ENCODE measurements around the gene DNM1.
A peak's percentile ranks its signal among the peaks of the same experiment; 100 is the strongest.

The DNM1 gene

DNA sequence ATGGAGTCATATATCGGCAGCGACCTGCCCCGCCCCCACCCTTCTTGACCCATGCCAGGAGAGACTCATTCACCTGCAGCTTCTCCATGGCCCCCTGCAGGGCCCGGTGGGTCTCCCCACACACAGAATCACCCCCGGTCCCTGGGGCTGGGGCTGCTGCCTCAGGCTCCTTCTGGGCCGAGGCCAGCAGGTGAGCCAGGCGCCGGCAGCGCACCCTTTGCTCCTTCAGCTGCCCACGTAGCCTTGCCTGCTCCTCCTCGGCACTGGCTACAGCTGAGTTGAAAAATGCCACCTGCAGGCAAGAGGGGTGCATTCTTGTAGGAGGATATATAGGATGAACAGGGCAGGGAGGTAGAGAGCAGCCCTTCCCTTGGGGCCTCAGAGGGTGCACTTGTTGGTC lies 54.7 kb downstream of the DNM1 start:
- H3K27ac ChIP-seq (ENCODE audit: low read length), result no peak overlapping the region
- no peaks in the 10 kb centered on the region for H3K27me3 ChIP-seq (ENCODE audit: insufficient read depth, low read length)
- no peaks in the 10 kb centered on the region for H3K9me3 ChIP-seq (ENCODE audit: insufficient read depth, low read depth, low read length)
- H3K36me3 ChIP-seq (ENCODE audit: insufficient read depth, low read depth, low read length), result peaks cover 62% of the 10 kb centered on the region
- no peak overlapping the region for H3K9ac ChIP-seq (ENCODE audit: low read depth, low read length)
- no peak overlapping the region for H3K4me3 ChIP-seq (ENCODE audit: low read length)
- peaks cover 6% of the 10 kb centered on the region; the same call in 1 of the 2 replicates for H3K4me1 ChIP-seq (ENCODE audit: insufficient read depth, low read length)

GRCh38 chr9:128258326-128258725 lies 55.1 kb downstream of the DNM1 start:
- Histone ChIP-seq H3K4me3 (ENCODE audit: low read length) (no peak overlapping the region), H3K36me3 (ENCODE audit: insufficient read depth, low read depth, low read length) (peaks cover 64% of the 10 kb centered on the region), H3K9ac (ENCODE audit: low read depth, low read length) (no peak overlapping the region), H3K27me3 (ENCODE audit: insufficient read depth, low read length) (no peaks in the 10 kb centered on the region), H3K27ac (ENCODE audit: low read length) (no peak overlapping the region), H3K4me1 (ENCODE audit: insufficient read depth, low read length) (peaks cover 6% of the 10 kb centered on the region; the same call in 1 of the 2 replicates), H3K9me3 (ENCODE audit: insufficient read depth, low read depth, low read length) (no peaks in the 10 kb centered on the region)

- Histone ChIP-seq H3K27me3 (ENCODE audit: insufficient read depth, low read length) (no peaks in the 10 kb centered on the region), H3K9ac (ENCODE audit: low read depth, low read length) (no peak overlapping the region), H3K9me3 (ENCODE audit: insufficient read depth, low read depth, low read length) (no peaks in the 10 kb centered on the region), H3K4me3 (ENCODE audit: low read length) (no peak overlapping the region), H3K36me3 (ENCODE audit: insufficient read depth, low read depth, low read length) (peaks cover 64% of the 10 kb centered on the region), H3K27ac (ENCODE audit: low read length) (no peak overlapping the region), H3K4me1 (ENCODE audit: insufficient read depth, low read length) (peaks cover 6% of the 10 kb centered on the region; the same call in 1 of the 2 replicates)
Observed at GRCh38 chr9:128259156-128259555, 56.0 kb downstream of the DNM1 start.

GRCh38 chr9:128260340-128260739 lies 57.2 kb downstream of the DNM1 start:
- H3K36me3 ChIP-seq (ENCODE audit: insufficient read depth, low read depth, low read length), result peaks cover 72% of the 10 kb centered on the region
- no peak overlapping the region for H3K27ac ChIP-seq (ENCODE audit: low read length)
- H3K9ac ChIP-seq (ENCODE audit: low read depth, low read length), result no peak overlapping the region
- no peak overlapping the region for H3K4me3 ChIP-seq (ENCODE audit: low read length)
- H3K27me3 ChIP-seq (ENCODE audit: insufficient read depth, low read length), result no peaks in the 10 kb centered on the region
- peaks cover 3% of the 10 kb centered on the region; the same call in 1 of the 2 replicates for H3K4me1 ChIP-seq (ENCODE audit: insufficient read depth, low read length)
- no peaks in the 10 kb centered on the region for H3K9me3 ChIP-seq (ENCODE audit: insufficient read depth, low read depth, low read length)

DNA sequence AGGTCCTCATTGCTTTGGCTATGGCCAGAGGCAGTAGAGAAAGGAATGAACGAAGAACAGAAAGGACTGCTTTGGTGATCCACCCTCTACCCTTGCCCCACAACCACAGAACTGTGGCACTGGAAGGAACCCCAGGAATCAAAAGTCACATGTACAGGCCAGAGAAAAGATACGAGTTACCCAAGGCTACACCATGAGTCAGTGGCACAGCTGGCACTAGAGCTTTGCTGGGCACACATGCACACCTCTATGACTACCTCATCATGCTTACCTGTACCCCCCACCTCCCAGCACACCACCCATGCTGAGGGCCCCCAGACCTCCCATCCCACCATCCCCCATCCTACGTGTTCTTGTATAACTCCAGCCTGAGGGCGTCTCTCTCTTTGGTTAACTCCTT lies 59.5 kb downstream of the DNM1 start:
- H3K27ac ChIP-seq (ENCODE audit: low read length), result no peak overlapping the region
- H3K9ac ChIP-seq (ENCODE audit: low read depth, low read length), result no peak overlapping the region
- H3K9me3 ChIP-seq (ENCODE audit: insufficient read depth, low read depth, low read length), result no peaks in the 10 kb centered on the region
- no peaks in the 10 kb centered on the region for H3K4me1 ChIP-seq (ENCODE audit: insufficient read depth, low read length)
- no peaks in the 10 kb centered on the region for H3K27me3 ChIP-seq (ENCODE audit: insufficient read depth, low read length)
- no peak overlapping the region for H3K4me3 ChIP-seq (ENCODE audit: low read length)
- peaks cover 73% of the 10 kb centered on the region for H3K36me3 ChIP-seq (ENCODE audit: insufficient read depth, low read depth, low read length)

GRCh38 chr9:128265348-128265847 lies 62.2 kb downstream of the DNM1 start:
- Histone ChIP-seq H3K36me3 (ENCODE audit: insufficient read depth, low read depth, low read length) (peaks cover 51% of the 10 kb centered on the region), H3K9ac (ENCODE audit: low read depth, low read length) (no peak overlapping the region), H3K27me3 (ENCODE audit: insufficient read depth, low read length) (no peaks in the 10 kb centered on the region), H3K4me3 (ENCODE audit: low read length) (no peak overlapping the region), H3K27ac (ENCODE audit: low read length) (no peak overlapping the region), H3K4me1 (ENCODE audit: insufficient read depth, low read length) (no peaks in the 10 kb centered on the region), H3K9me3 (ENCODE audit: insufficient read depth, low read depth, low read length) (no peaks in the 10 kb centered on the region)

DNA sequence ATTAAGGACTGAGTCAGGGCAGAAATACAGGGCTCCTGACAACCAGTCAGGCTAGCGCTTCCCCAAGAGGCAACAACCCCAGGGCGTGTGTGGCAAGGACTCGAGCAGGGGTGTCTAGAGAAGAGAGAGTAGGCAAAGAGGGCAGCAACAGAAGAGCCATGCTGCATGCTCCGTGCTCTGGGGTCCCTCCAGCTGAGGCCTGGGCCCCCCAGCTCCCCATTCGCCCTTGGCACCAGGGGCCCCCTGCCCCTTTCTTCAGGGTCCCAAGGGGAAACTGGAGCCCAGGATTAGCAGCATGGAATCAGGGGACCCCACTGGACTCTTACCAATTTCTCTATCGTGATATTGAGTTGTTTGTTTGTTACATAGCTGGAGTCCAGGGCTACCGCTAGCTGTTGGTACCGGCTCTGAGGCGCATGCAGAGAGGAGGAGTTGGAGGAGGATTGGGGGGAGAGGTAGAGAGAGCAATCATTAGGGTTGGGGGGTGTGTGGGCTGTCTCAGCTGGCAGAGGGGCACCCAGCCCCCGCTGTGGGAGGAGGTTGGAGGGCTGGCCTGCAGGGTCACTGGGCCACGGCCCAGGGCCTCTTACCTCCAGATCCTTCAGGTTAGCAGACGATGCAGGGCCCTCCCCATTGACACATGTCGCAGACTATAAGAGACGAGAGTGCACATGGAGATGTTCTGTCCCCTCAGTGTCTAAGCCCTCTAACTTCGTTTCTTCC lies 63.9 kb downstream of the DNM1 start:
- no peak overlapping the region for H3K27ac ChIP-seq (ENCODE audit: low read length)
- H3K36me3 ChIP-seq (ENCODE audit: insufficient read depth, low read depth, low read length), result peaks cover 45% of the 10 kb centered on the region
- H3K27me3 ChIP-seq (ENCODE audit: insufficient read depth, low read length), result no peaks in the 10 kb centered on the region
- no peaks in the 10 kb centered on the region for H3K9me3 ChIP-seq (ENCODE audit: insufficient read depth, low read depth, low read length)
- no peak overlapping the region for H3K9ac ChIP-seq (ENCODE audit: low read depth, low read length)
- no peaks in the 10 kb centered on the region for H3K4me1 ChIP-seq (ENCODE audit: insufficient read depth, low read length)
- no peak overlapping the region for H3K4me3 ChIP-seq (ENCODE audit: low read length)

- Histone ChIP-seq H3K4me1 (ENCODE audit: insufficient read depth, low read length) (peaks cover 4% of the 10 kb centered on the region; the same call in 1 of the 2 replicates), H3K27ac (ENCODE audit: low read length) (no peak overlapping the region), H3K27me3 (ENCODE audit: insufficient read depth, low read length) (no peaks in the 10 kb centered on the region), H3K4me3 (ENCODE audit: low read length) (no peak overlapping the region), H3K36me3 (ENCODE audit: insufficient read depth, low read depth, low read length) (peaks cover 39% of the 10 kb centered on the region), H3K9ac (ENCODE audit: low read depth, low read length) (no peak overlapping the region), H3K9me3 (ENCODE audit: insufficient read depth, low read depth, low read length) (no peaks in the 10 kb centered on the region)
Observed at GRCh38 chr9:128271112-128271511, 67.9 kb downstream of the DNM1 start.

- Histone ChIP-seq H3K27ac (ENCODE audit: low read length) (no peak overlapping the region), H3K27me3 (ENCODE audit: insufficient read depth, low read length) (no peaks in the 10 kb centered on the region), H3K9ac (ENCODE audit: low read depth, low read length) (no peak overlapping the region), H3K36me3 (ENCODE audit: insufficient read depth, low read depth, low read length) (peaks cover 39% of the 10 kb centered on the region), H3K4me3 (ENCODE audit: low read length) (no peak overlapping the region), H3K4me1 (ENCODE audit: insufficient read depth, low read length) (peaks cover 4% of the 10 kb centered on the region; the same call in 1 of the 2 replicates), H3K9me3 (ENCODE audit: insufficient read depth, low read depth, low read length) (no peaks in the 10 kb centered on the region)
Observed at GRCh38 chr9:128271512-128271911, 68.3 kb downstream of the DNM1 start.

DNA sequence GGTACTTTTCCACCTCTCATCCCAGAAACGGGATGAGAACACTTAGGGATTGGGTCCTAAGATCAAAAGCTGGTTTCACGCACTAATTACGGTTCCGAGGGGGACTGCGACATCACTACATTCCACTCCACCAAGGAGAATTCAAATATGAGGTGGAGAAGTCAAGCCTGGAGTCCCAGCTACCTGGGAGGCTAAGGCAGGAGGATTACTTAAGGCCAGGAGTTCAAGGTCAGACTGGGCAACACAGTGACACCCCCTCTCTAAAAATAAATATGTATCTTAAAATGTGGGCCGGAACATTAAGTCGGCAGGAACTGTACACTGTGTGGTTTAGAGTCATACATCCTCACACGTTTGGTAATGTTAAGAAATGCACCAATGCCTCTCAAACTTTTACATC lies 71.1 kb downstream of the DNM1 start:
- Histone ChIP-seq H3K27ac (ENCODE audit: low read length) (no peak overlapping the region), H3K36me3 (ENCODE audit: insufficient read depth, low read depth, low read length) (peaks cover 24% of the 10 kb centered on the region), H3K4me1 (ENCODE audit: insufficient read depth, low read length) (peaks cover 4% of the 10 kb centered on the region; the same call in 1 of the 2 replicates), H3K9me3 (ENCODE audit: insufficient read depth, low read depth, low read length) (no peaks in the 10 kb centered on the region), H3K9ac (ENCODE audit: low read depth, low read length) (no peak overlapping the region), H3K27me3 (ENCODE audit: insufficient read depth, low read length) (no peaks in the 10 kb centered on the region), H3K4me3 (ENCODE audit: low read length) (no peak overlapping the region)

- Histone ChIP-seq H3K27ac (ENCODE audit: low read length) (peak within 1 kb of the TSS; percentile 86), H3K9ac (ENCODE audit: low read depth, low read length) (peak within 1 kb of the TSS; percentile 94), H3K4me1 (ENCODE audit: insufficient read depth, low read length) (peaks cover 4% of the 10 kb centered on the region; the same call in 1 of the 2 replicates), H3K27me3 (ENCODE audit: insufficient read depth, low read length) (no peaks in the 10 kb centered on the region), H3K9me3 (ENCODE audit: insufficient read depth, low read depth, low read length) (no peaks in the 10 kb centered on the region), H3K36me3 (ENCODE audit: insufficient read depth, low read depth, low read length) (peaks cover 24% of the 10 kb centered on the region), H3K4me3 (ENCODE audit: low read length) (peak within 1 kb of the TSS; percentile 92)
Observed at GRCh38 chr9:128275198-128276007, 72.2 kb downstream of the DNM1 start, which contains the start of gene GOLGA2. Gene GOLGA2 (minus strand): TSS chr9:128276007. CDS start chr9:128275976, 31 bp downstream.
